ENCODE data around the gene CCNK.

GRCh38 chr14:99544991-99545390, 63.8 kb downstream of the CCNK start:
- no peak for TF ChIP-seq CTCF (IDR thresholded peaks at IDR 0.05)
- no peak for TF ChIP-seq POLR2A (IDR thresholded peaks at IDR 0.05)
- no peak for TF ChIP-seq EP300 (IDR thresholded peaks at IDR 0.05; ENCODE audit: low read depth)
- TF ChIP-seq POLR2AphosphoS5 (IDR thresholded peaks at IDR 0.05), result no peak

Data from transverse colon (tissue), 4 donors.